Activated CD4-positive, alpha-beta T cell treated with anti-CD3 and anti-CD28 coated beads, Interleukin-2, Interleukin-4, amounts not matched to agents 100 ng/mL and 50 ng/mL, durations not matched to agents 16 hours and 8 hours (primary cell): ENCODE measurements around the gene VIL1.
A peak's percentile ranks its signal among the peaks of the same experiment; 100 is the strongest.

Experiments
- DNase-seq: peaks from one replicate; pipeline ENCODE4 v3.0.0-alpha.2; 2020; ENCODE audit warnings: low spot score

The VIL1 gene

GRCh38 chr2:218444692-218445357, 25.9 kb downstream of the VIL1 start:
- DNase-seq = no peak

GRCh38 chr2:218445602-218446001, 26.7 kb downstream of the VIL1 start:
- no peak for DNase-seq

DNA sequence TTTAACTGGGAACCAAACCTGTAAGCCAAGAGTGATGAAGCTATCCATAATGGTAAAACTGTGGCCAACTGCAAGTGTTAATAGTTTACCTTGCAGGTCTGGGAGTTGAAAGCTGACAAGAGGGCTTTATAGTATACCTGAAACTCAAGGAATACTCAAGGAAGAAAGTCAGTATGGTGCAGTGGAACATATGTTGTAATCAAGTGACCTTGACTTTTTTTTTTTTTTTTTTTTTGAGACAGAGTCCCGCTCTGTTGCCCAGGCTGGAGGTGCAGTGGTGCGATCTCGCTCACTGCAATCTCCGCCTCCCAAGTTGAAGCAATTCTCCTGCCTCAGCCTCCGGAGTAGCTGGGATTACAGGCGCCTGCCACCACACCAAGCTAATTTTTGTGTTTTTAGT, 27.6 kb downstream of the VIL1 start:
- DNase-seq = no peak

DNA sequence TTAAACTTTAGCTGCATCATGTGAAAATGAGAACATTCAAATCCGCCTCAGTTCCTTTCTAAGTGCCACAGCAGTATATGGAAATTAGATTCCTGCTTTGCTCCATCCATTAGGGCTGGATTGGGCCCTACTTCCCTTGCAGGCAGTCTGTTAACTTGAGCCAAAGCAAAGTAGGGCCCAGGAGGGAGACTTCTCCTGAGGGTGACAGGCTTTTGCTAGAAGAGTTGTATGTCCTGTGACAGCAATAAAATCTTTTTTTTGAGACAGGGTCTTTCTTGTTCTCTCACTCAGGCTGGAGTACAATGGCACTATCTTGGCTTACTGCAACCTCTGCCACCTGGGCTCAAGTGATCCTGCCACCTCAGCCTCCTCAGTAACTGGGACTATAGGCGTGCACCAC, 28.1 kb downstream of the VIL1 start:
- no peak for DNase-seq

DNA sequence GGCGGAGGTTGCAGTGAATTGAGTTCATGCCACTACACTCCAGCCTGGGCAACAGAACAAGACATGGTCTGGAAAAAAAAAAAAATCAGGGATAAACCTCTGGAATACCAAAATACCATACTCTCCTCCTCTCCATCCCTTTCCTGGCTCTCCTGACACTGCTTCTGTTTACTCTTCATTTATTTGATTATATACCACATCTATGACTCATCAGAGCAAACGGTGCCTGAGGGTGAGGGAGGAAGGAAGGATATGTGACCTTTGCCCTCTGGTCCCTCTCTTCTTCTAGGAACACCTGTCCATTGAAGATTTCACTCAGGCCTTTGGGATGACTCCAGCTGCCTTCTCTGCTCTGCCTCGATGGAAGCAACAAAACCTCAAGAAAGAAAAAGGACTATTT, 30.0 kb downstream of the VIL1 start:
- no peak for DNase-seq

DNA sequence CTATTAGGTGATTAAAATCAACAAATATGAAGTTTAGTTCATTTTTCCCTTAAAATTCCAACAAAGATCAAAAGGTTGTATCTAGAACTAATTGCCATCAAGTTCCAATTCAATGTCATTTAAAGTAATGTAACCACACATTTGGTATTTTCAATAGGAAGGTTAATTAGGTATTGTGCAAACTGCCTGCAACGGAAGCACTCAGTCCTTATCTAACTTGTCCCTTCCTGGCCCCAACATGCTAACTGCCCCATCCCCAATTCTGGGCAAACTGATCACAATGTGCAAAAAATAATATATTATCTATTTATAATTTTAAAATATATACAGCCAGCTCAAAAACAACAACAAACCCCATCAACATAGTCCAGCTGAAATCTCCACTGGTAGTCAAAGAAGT, 33.2 kb downstream of the VIL1 start:
- no peak for DNase-seq

DNA sequence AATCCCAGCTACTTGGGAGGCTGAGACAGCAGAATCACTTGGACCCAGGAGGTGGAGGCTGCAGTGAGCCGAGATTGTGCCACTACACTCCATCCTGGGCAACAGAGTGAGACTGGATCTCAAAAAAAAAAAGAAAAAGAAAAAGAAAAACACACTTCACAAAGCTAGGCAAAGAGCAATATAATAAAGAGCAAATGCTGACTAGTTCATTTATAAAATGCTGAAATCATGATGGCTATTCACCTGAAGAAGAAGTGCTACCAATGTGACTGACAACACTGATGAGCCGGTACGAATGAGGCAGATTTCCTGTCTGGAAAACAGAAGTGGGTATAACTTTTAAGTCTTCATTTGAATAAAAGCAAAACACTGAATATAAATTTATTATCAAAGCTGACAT, 37.9 kb downstream of the VIL1 start:
- DNase-seq = no peak

DNA sequence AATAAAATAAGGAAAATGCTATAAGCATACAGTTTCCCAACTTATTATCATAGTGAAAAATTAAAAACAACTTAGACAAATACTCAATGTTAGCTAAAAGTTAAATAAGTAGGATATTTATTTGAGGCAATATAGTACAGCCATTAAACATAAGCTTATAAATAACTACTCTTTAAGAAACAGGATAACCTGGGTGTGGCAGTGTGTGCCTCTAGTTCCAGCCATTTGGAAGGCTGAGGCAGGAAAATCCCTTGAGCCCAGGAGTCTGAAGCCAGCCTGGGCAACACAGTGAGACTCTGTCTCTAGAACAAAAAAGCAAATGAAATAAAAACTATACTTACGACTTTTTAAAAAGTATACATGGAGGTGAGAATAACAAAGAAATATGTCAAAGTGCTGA, 39.7 kb downstream of the VIL1 start:
- DNase-seq = no peak

DNA sequence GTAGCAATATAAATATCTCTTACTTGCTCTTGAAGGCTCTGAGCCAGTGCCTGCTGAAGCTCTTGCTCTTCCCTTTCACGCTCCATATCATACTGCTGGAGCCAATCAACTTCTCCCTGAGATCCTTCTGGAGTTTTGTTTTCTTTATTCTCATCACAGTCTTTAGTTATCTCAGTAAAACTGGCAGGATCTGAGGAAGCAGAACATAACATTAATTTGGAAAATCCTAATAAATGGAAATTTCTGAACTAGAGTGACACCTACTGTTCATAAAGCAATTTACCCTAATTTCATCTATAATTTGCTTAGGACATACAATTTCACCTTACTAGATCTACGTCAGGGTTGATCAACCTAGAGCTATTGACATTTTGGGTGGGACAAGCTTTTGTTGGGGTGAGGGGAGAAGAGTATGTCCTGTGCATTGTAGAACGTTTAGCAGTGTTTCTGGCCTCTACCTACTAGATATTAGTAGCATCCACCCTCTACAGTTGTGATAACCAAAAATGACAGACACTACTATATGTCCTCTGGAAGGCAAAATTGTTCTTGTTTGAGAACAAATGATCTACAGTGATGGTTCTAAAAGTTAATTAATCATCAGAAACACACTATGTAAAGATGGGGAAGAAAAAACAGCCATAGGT, 47.2 kb downstream of the VIL1 start:
- no peak for DNase-seq

DNA sequence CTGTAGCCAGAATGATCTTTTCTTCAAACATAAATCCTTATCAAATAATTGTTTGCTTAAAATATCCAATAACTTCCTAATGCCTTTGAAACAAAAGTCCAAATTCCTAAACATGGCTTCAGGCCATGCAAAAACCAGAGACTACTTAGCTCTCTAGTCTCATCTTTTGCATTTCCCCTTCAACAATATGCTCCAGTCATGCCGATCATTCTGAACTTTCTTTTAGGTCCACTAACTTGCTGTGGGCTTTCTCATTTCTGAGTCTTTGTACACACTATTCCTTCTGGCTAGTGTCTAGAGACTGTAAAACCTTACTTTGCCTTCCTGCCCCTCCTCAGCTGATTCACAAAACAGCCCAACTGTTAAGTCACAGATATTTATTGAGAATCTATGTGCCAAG, 51.5 kb downstream of the VIL1 start:
- no peak for DNase-seq

- no peak for DNase-seq
These were observed 52.1 kb downstream of the VIL1 start for GRCh38 chr2:218471036-218471435.

DNA sequence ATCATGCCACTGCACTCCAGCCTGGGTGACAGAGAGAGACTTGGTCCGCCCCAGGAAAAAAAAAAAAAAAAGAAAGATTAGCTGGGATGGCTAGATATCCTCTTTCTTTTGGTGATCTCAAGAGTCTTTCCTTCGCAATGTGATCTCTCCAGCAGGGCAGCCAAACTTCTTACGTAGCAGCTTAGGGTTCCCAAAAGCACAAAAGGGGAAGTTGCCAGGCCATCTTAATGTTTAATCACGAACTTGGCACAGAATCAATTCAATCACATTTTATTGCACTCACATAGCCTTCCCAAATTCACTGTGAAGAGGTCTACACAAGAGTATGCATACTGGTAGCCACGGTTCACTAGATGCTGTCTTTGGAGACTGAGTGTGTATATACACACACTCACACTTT, 53.1 kb downstream of the VIL1 start:
- no peak for DNase-seq

DNA sequence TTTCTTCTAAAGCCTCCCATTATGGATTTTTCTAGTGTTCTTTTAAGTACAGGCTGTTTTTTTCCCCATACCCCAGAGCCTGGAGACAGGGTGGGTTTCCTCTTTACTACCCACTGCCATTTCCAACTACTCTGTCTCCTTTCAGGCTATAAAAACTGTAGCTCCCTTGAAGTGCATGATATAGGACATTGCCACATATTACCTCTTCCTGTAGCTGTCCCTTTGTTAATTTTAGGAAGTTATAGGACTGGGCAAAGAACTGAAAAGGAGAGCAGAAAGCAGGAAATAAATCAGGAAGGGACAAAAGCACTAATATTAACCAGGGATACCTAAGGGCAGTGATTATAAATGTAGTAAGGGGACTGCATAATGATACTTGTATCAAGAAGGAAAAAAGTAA, 54.1 kb downstream of the VIL1 start:
- no peak for DNase-seq

GRCh38 chr2:218474527-218474926, 55.6 kb downstream of the VIL1 start:
- DNase-seq = no peak

- DNase-seq = no peak
These were observed 57.8 kb downstream of the VIL1 start for GRCh38 chr2:218476676-218477075.

- no peak for DNase-seq
These were observed 58.3 kb downstream of the VIL1 start for GRCh38 chr2:218477247-218477646.

- DNase-seq = peak; percentile 11
These were observed 59.6 kb downstream of the VIL1 start for GRCh38 chr2:218478544-218478943.

DNA sequence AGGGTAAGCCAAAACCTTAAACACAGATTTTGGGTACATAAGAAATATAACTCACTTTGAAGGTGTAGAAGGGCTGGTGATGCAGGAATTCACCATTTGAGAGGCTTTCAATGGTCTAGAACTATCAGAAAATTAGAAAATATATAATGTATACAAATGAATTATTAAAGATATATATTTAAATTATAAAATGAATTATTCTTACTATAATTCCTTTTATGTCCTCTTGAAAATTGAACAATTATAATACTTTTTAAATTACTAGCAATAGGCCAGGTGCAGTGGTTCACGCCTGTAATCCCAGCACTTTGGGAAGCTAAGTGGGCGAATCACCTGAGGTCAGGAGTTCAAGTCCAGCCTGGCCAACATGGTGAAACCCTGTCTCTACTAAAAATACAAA, 60.7 kb downstream of the VIL1 start:
- no peak for DNase-seq

DNA sequence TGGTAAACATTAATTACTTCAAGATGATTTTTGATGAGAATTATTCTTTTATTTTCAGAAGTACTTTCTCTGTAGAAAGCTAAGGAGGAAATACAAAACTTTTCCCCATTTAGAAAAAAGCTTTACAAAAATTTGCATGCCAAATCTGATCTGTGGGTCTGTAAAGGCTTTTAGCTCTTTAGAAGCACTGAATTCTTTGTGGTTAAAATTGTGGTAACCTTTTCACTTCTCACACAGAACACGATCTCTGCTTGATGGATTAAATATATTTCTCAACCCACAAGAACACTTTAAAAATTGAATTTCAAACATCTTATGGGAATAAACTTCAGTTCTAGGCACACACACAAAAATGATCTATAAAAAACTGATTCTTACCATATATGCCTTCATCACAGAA, 63.7 kb downstream of the VIL1 start:
- DNase-seq = no peak

- no peak for DNase-seq
These were observed 67.2 kb downstream of the VIL1 start for GRCh38 chr2:218485986-218486667.

DNA sequence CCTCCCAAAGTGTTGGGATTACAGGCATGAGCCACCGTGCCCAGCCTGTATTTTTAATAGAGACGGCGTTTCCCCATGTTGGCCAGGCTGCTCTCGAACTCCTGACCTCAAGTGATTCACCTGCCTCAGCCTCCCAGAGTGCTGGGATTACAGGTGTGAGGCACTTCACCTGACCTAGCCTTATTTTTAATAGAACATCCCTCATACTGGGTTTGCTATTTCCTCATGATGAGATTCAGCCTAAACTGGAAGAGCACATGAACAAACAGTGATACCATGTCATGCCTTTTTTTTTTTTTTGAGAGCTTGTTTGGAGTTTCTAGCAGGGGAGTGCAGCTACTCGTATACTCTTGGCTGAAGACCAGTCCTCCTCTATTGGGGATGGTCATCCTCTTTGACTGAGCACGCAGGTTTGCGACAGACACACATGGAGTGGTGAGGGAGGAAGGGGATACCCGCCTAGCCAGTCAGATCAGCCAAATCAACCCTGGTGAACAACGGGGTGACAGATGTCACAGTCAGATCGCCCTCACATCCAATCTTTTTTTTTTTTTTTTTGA, 81.7 kb downstream of the VIL1 start:
- DNase-seq = no peak

GRCh38 chr2:218501665-218502064, 82.7 kb downstream of the VIL1 start:
- no peak for DNase-seq
